Naive B cell (primary cell): ENCODE results near the gene PDSS1. TPM values are rescaled to one million over a fixed set of nuclear protein-coding genes. Genes with fewer than 3 reads are reported as not detected.
"Not testable (repeated sequence)": the region's sequence is repeated elsewhere in the genome, so short reads cannot be mapped to it uniquely, and the experiment has no call there.

Source experiments
- ATAC-seq, 2 donors: fragments of 150-1000 bp; cut with Tn5 transposase; 2 replicates each; pipeline ENCODE4 v1.10.0; 2021; ENCODE audit warnings: low read depth in 2 of 2, mild to moderate bottlenecking in 2 of 2, moderate library complexity in 2 of 2
- DNase-seq: peaks from one replicate; pipeline ENCODE4 v3.0.0; 2022
- H3K27ac Mint-ChIP-seq, 6 donors: one replicate each; pipeline ENCODE4 v1.8.0; 2020 to 2022; ENCODE audit warnings: mild to moderate bottlenecking in 6 of 6, mixed read lengths in 6 of 6, moderate library complexity in 5 of 6, inconsistent platforms in 2 of 6
- H3K27me3 Mint-ChIP-seq, 3 donors: one replicate each; pipeline ENCODE4 v1.8.0; 2021 to 2022; ENCODE audit warnings: mixed read lengths in 3 of 3, mild to moderate bottlenecking in 1 of 3
- H3K36me3 Mint-ChIP-seq, 2 donors: one replicate each; pipeline ENCODE4 v1.8.0; 2020 to 2022; ENCODE audit warnings: mixed read lengths in 2 of 2, inconsistent platforms in 1 of 2, mild to moderate bottlenecking in 1 of 2
- H3K4me1 Mint-ChIP-seq, 3 donors: one replicate each; pipeline ENCODE4 v1.8.0; 2020 to 2022; ENCODE audit warnings: mixed read lengths in 3 of 3, inconsistent platforms in 1 of 3, mild to moderate bottlenecking in 1 of 3, moderate library complexity in 1 of 3
- H3K4me3 Mint-ChIP-seq, 8 donors: one replicate each; pipeline ENCODE4 v1.8.0; 2020 to 2022; ENCODE audit warnings: mild to moderate bottlenecking in 8 of 8, mixed read lengths in 8 of 8, moderate library complexity in 8 of 8, inconsistent platforms in 2 of 8
- H3K9me3 Mint-ChIP-seq, 7 donors: one replicate each; pipeline ENCODE4 v1.8.0; 2020 to 2022; ENCODE audit warnings: mixed read lengths in 7 of 7, mild to moderate bottlenecking in 5 of 7, inconsistent platforms in 2 of 7, moderate library complexity in 1 of 7
- polyA plus RNA-seq, 6 donors: library from polyadenylated mRNA; unstranded; fragments of 300-500 nt; fragmentation: Illumina TruSeq; gene quantifications; one replicate each; pipeline ENCODE4 v1.2.3, GENCODE V29; 2021; ENCODE audit warnings: low read depth in 6 of 6

Gene PDSS1
- 1 to 10 TPM in 5 of 6 donors, not detected in 1; 2.5 to 6.0 (median 2.6) TPM for polyA plus RNA-seq

- Mint-ChIP-seq H3K4me1 (peaks cover 17 to 27% (median 27%) of the 10 kb centered on the region in 3 donors), H3K27me3 (no peaks in the 10 kb centered on the region), H3K4me3 (peak within 1 kb of the TSS; percentile 95 to 99 (median 98)), H3K27ac (peak within 1 kb of the TSS; percentile 54 to 96 (median 82)), H3K36me3 (no peaks in the 10 kb centered on the region), H3K9me3 (no peaks in the 10 kb centered on the region)
- DNase-seq, result peak; percentile 50
- ATAC-seq, result peak; percentile 74 to 79
Observed at GRCh38 chr10:26697163-26697921, at the start of gene PDSS1. TSS of gene PDSS1 (plus strand) at chr10:26697701. CDS start at chr10:26697712, 11 bp downstream.

GRCh38 chr10:26648245-26648636 lies 49.3 kb upstream of the PDSS1 start:
- not testable (repeated sequence) for DNase-seq, H3K9me3 Mint-ChIP-seq, H3K4me3 Mint-ChIP-seq, H3K4me1 Mint-ChIP-seq, H3K27ac Mint-ChIP-seq, H3K36me3 Mint-ChIP-seq, H3K27me3 Mint-ChIP-seq, ATAC-seq

GRCh38 chr10:26650406-26650805 lies 47.1 kb upstream of the PDSS1 start:
- H3K27me3 Mint-ChIP-seq, result peaks cover 0 to 5% (median 0%) of the 10 kb centered on the region in 3 donors
- peak overlapping the region in 1 of 6 donors; percentile 70 for H3K27ac Mint-ChIP-seq
- no peak overlapping the region for H3K4me3 Mint-ChIP-seq
- DNase-seq (no peak), ATAC-seq (no peak)
- no peaks in the 10 kb centered on the region for H3K36me3 Mint-ChIP-seq
- H3K9me3 Mint-ChIP-seq, result no peaks in the 10 kb centered on the region
- H3K4me1 Mint-ChIP-seq, result no peaks in the 10 kb centered on the region

GRCh38 chr10:26651476-26651875 lies 46.0 kb upstream of the PDSS1 start:
- not testable (repeated sequence) for H3K4me1 Mint-ChIP-seq, H3K27me3 Mint-ChIP-seq, H3K36me3 Mint-ChIP-seq, H3K27ac Mint-ChIP-seq, H3K9me3 Mint-ChIP-seq, ATAC-seq, DNase-seq, H3K4me3 Mint-ChIP-seq

- Mint-ChIP-seq H3K27ac (no peak overlapping the region), H3K9me3 (peaks cover 0 to 6% (median 1%) of the 10 kb centered on the region in 7 donors), H3K4me3 (no peak overlapping the region), H3K27me3 (peaks cover 0 to 6% (median 5%) of the 10 kb centered on the region in 3 donors), H3K4me1 (no peaks in the 10 kb centered on the region), H3K36me3 (peaks cover 0 to 5% of the 10 kb centered on the region in 2 donors)
- ATAC-seq, result no peak
- DNase-seq, result no peak
Observed at GRCh38 chr10:26653004-26653403, 44.5 kb upstream of the PDSS1 start.

GRCh38 chr10:26655746-26656145 lies 41.8 kb upstream of the PDSS1 start:
- Mint-ChIP-seq H3K9me3 (peaks cover 0 to 8% (median 1%) of the 10 kb centered on the region in 7 donors), H3K4me1 (no peaks in the 10 kb centered on the region), H3K27ac (no peak overlapping the region), H3K27me3 (peaks cover 0 to 26% (median 11%) of the 10 kb centered on the region in 3 donors), H3K4me3 (no peak overlapping the region), H3K36me3 (peaks cover 0 to 10% of the 10 kb centered on the region in 2 donors)
- ATAC-seq, result no peak
- DNase-seq, result no peak

- H3K36me3 Mint-ChIP-seq, result peaks cover 0 to 16% of the 10 kb centered on the region in 2 donors
- no peak overlapping the region for H3K4me3 Mint-ChIP-seq
- no peaks in the 10 kb centered on the region for H3K4me1 Mint-ChIP-seq
- peaks cover 4 to 16% (median 10%) of the 10 kb centered on the region in 7 donors for H3K9me3 Mint-ChIP-seq
- peaks cover 7 to 34% (median 18%) of the 10 kb centered on the region in 3 donors for H3K27me3 Mint-ChIP-seq
- no peak for ATAC-seq
- peak overlapping the region in 1 of 6 donors; percentile 17 for H3K27ac Mint-ChIP-seq
- no peak for DNase-seq
Observed at GRCh38 chr10:26662864-26663263, 34.6 kb upstream of the PDSS1 start.

GRCh38 chr10:26665080-26666048 lies 32.1 kb upstream of the PDSS1 start:
- ATAC-seq, result no peak

GRCh38 chr10:26675873-26676257 lies 21.6 kb upstream of the PDSS1 start:
- no peaks in the 10 kb centered on the region for H3K36me3 Mint-ChIP-seq
- H3K27me3 Mint-ChIP-seq, result no peaks in the 10 kb centered on the region
- no peaks in the 10 kb centered on the region for H3K4me1 Mint-ChIP-seq
- no peak overlapping the region for H3K4me3 Mint-ChIP-seq
- ATAC-seq (no peak), DNase-seq (no peak)
- no peak overlapping the region for H3K27ac Mint-ChIP-seq
- H3K9me3 Mint-ChIP-seq, result no peaks in the 10 kb centered on the region

More at GRCh38 chr10:26665080-26666048, 32.1 kb upstream of the PDSS1 start:
- no peak overlapping the region for H3K27ac Mint-ChIP-seq
- H3K9me3 Mint-ChIP-seq, result peaks cover 3 to 16% (median 9%) of the 10 kb centered on the region in 7 donors
- no peaks in the 10 kb centered on the region for H3K4me1 Mint-ChIP-seq
- no peak for DNase-seq
- no peak overlapping the region for H3K4me3 Mint-ChIP-seq
- peaks cover 0 to 9% of the 10 kb centered on the region in 2 donors for H3K36me3 Mint-ChIP-seq
- H3K27me3 Mint-ChIP-seq, result peaks cover 7 to 14% (median 7%) of the 10 kb centered on the region in 3 donors

- ATAC-seq, result no peak
- peaks cover 0 to 1% (median 0%) of the 10 kb centered on the region in 3 donors for H3K27me3 Mint-ChIP-seq
- no peaks in the 10 kb centered on the region for H3K4me1 Mint-ChIP-seq
- H3K9me3 Mint-ChIP-seq, result peaks cover 0 to 3% (median 0%) of the 10 kb centered on the region in 7 donors
- no peak overlapping the region for H3K27ac Mint-ChIP-seq
- H3K4me3 Mint-ChIP-seq, result no peak overlapping the region
- no peaks in the 10 kb centered on the region for H3K36me3 Mint-ChIP-seq
- no peak for DNase-seq
Observed at GRCh38 chr10:26679588-26679987, 17.9 kb upstream of the PDSS1 start.

- H3K9me3 Mint-ChIP-seq, result peaks cover 0 to 3% (median 0%) of the 10 kb centered on the region in 7 donors
- H3K4me3 Mint-ChIP-seq, result no peak overlapping the region
- H3K4me1 Mint-ChIP-seq, result peaks cover 0 to 2% (median 0%) of the 10 kb centered on the region in 3 donors
- no peak for DNase-seq
- H3K27me3 Mint-ChIP-seq, result peaks cover 0 to 8% (median 5%) of the 10 kb centered on the region in 3 donors
- H3K36me3 Mint-ChIP-seq, result no peaks in the 10 kb centered on the region
- ATAC-seq, result no peak
- no peak overlapping the region for H3K27ac Mint-ChIP-seq
Observed at GRCh38 chr10:26681076-26681475, 16.4 kb upstream of the PDSS1 start.

GRCh38 chr10:26681971-26682370 lies 15.5 kb upstream of the PDSS1 start:
- ATAC-seq, H3K9me3 Mint-ChIP-seq, H3K4me1 Mint-ChIP-seq, H3K27me3 Mint-ChIP-seq, H3K36me3 Mint-ChIP-seq, DNase-seq, H3K4me3 Mint-ChIP-seq: not testable (repeated sequence)
- peak overlapping the region in 1 of 6 donors; percentile 33 for H3K27ac Mint-ChIP-seq

GRCh38 chr10:26682931-26683330 lies 14.6 kb upstream of the PDSS1 start:
- Mint-ChIP-seq H3K27ac (no peak overlapping the region), H3K9me3 (peaks cover 0 to 3% (median 0%) of the 10 kb centered on the region in 7 donors), H3K27me3 (peaks cover 0 to 14% (median 10%) of the 10 kb centered on the region in 3 donors), H3K36me3 (no peaks in the 10 kb centered on the region), H3K4me1 (peaks cover 0 to 2% (median 0%) of the 10 kb centered on the region in 3 donors), H3K4me3 (no peak overlapping the region)
- DNase-seq (no peak), ATAC-seq (no peak)
